Endothelial cell of umbilical vein (primary cell): ENCODE results near the gene RTN4RL1.

Experiments used
- CTCF ChIP-seq, 2 donors: IDR thresholded peaks; 1 replicate in 1 of 2; 2 replicates in 1 of 2; pipeline ENCODE4 v1.5.1; 2011; ENCODE audit warnings: low read length in 2 of 2, mild to moderate bottlenecking in 2 of 2, moderate library complexity in 2 of 2, control low read depth in 1 of 2, inconsistent platforms in 1 of 2, low read depth in 1 of 2; ENCODE audit not compliant: insufficient read depth in 1 of 2; ENCODE audit errors: extremely low read depth in 1 of 2
- EZH2 ChIP-seq: IDR thresholded peaks from 2 replicates; pipeline ENCODE4 v1.6.1; 2012; ENCODE audit warnings: borderline replicate concordance, low read depth, mild to moderate bottlenecking, moderate library complexity, low read length, inconsistent platforms; ENCODE audit not compliant: severe bottlenecking
- GATA2 ChIP-seq: IDR thresholded peaks from 2 replicates; pipeline ENCODE4 v1.7.0; 2011; ENCODE audit warnings: low read depth, mild to moderate bottlenecking, moderate library complexity, mixed read lengths, low read length; ENCODE audit not compliant: insufficient read length, insufficient read depth
- MAX ChIP-seq: IDR thresholded peaks from 2 replicates; pipeline ENCODE4 v1.6.1; 2011; ENCODE audit not compliant: insufficient read depth, insufficient read length
- MYC ChIP-seq: IDR thresholded peaks from one replicate; pipeline ENCODE4 v1.6.1; 2011; ENCODE audit warnings: mild to moderate bottlenecking, low read depth, low read length
- POLR2A ChIP-seq: IDR thresholded peaks from 2 replicates; pipeline ENCODE4 v1.6.1; 2012; ENCODE audit warnings: low read depth, mild to moderate bottlenecking, control low read depth, low read length
- POLR2AphosphoS5 ChIP-seq: IDR thresholded peaks from 2 replicates; pipeline ENCODE4 v1.6.1; 2012; ENCODE audit warnings: low read depth, mild to moderate bottlenecking, control low read depth, low read length, moderate library complexity; ENCODE audit not compliant: insufficient read depth

GRCh38 chr17:2059547-2060384, 34.6 kb upstream of the RTN4RL1 start:
- TF ChIP-seq EZH2 (no peak), POLR2AphosphoS5 (no peak), MAX (no peak), POLR2A (no peak), CTCF (IDR thresholded peaks at IDR 0.05; ENCODE audit: extremely low read depth in 1 of 2, insufficient read depth in 1 of 2, low read depth in 1 of 2, low read length in 2 of 2) (no peak), MYC (no peak), GATA2 (no peak)
